Progenitor cell of endocrine pancreas (in vitro differentiated cells): ENCODE results near the gene HNRNPA0. TPM values are rescaled to one million over a fixed set of nuclear protein-coding genes. Genes with fewer than 3 reads are reported as not detected.

Source experiments
- DNase-seq: peaks from one replicate; pipeline ENCODE4 v3.0.0; 2021; ENCODE audit warnings: low spot score; ENCODE audit not compliant: unreplicated experiment
- H3K27ac Mint-ChIP-seq: 2 replicates; pipeline ENCODE4 v1.8.0; 2021; ENCODE audit warnings: mild to moderate bottlenecking, moderate library complexity, mixed read lengths
- H3K27me3 Mint-ChIP-seq: 2 replicates; pipeline ENCODE4 v1.8.0; 2021; ENCODE audit warnings: mixed read lengths
- H3K36me3 Mint-ChIP-seq: 2 replicates; pipeline ENCODE4 v1.8.0; 2022; ENCODE audit warnings: mixed read lengths; ENCODE audit not compliant: insufficient read depth
- H3K4me1 Mint-ChIP-seq: 2 replicates; pipeline ENCODE4 v1.8.0; 2021; ENCODE audit warnings: low read depth, mixed read lengths
- H3K4me3 Mint-ChIP-seq: 2 replicates; pipeline ENCODE4 v1.8.0; 2021; ENCODE audit warnings: low read depth, mild to moderate bottlenecking, moderate library complexity, mixed read lengths
- H3K9me3 Mint-ChIP-seq: 2 replicates; pipeline ENCODE4 v1.8.0; 2021; ENCODE audit warnings: low read depth, mixed read lengths
- total RNA-seq: library from RNA; stranded (reverse); gene quantifications from 2 replicates; pipeline ENCODE4 v1.2.1, GENCODE V29; 2021
- TF ChIP-seq, protein P1 (sequence below): fragments of 200-600 bp; sonication (generic); IDR thresholded peaks from one replicate; pipeline ENCODE4 v1.5.0; 2021; ENCODE audit warnings: antibody characterized with exemption, mild to moderate bottlenecking; ENCODE audit not compliant: unreplicated experiment

The HNRNPA0 gene
- total RNA-seq, 1 donor from 2014 or later: 82.6 TPM

- DNase-seq: no peak
- H3K4me3 Mint-ChIP-seq: no peak overlapping the region
- no peak overlapping the region for H3K27ac Mint-ChIP-seq
- no peaks in the 10 kb centered on the region for H3K9me3 Mint-ChIP-seq
- TF ChIP-seq, protein P1, sequence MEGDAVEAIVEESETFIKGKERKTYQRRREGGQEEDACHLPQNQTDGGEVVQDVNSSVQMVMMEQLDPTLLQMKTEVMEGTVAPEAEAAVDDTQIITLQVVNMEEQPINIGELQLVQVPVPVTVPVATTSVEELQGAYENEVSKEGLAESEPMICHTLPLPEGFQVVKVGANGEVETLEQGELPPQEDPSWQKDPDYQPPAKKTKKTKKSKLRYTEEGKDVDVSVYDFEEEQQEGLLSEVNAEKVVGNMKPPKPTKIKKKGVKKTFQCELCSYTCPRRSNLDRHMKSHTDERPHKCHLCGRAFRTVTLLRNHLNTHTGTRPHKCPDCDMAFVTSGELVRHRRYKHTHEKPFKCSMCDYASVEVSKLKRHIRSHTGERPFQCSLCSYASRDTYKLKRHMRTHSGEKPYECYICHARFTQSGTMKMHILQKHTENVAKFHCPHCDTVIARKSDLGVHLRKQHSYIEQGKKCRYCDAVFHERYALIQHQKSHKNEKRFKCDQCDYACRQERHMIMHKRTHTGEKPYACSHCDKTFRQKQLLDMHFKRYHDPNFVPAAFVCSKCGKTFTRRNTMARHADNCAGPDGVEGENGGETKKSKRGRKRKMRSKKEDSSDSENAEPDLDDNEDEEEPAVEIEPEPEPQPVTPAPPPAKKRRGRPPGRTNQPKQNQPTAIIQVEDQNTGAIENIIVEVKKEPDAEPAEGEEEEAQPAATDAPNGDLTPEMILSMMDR: no peak
- no peaks in the 10 kb centered on the region for H3K27me3 Mint-ChIP-seq
- H3K36me3 Mint-ChIP-seq: peaks cover 13% of the 10 kb centered on the region
- peaks cover 16% of the 10 kb centered on the region for H3K4me1 Mint-ChIP-seq
Measured at GRCh38 chr5:137695651-137696428, 58.3 kb downstream of the HNRNPA0 start.

Other genes starting within 250 kb of the HNRNPA0 start
- gene KLHL3, start 18.3 kb downstream of the HNRNPA0 start, total RNA-seq: 32.1 and 34.7 TPM in 2 replicates
- gene MYOT, start 113.5 kb upstream of the HNRNPA0 start, total RNA-seq: not detected in 2 replicates
- gene PKD2L2, start 135.1 kb upstream of the HNRNPA0 start, total RNA-seq: not detected in 2 replicates